HG03558 (cell line): ENCODE measurements around the gene RNF212B.
"Not testable (repeated sequence)": the region's sequence is repeated elsewhere in the genome, so short reads cannot be mapped to it uniquely, and the experiment has no call there.

Experiments
- ATAC-seq: cut with Tn5 transposase; IDR thresholded peaks from one replicate; pipeline ENCODE4 v1.9.1; 2021; ENCODE audit warnings: moderate number of reproducible peaks; ENCODE audit not compliant: unreplicated experiment; ENCODE audit errors: extremely low read depth

RNF212B gene

GRCh38 chr14:23237772-23238594 is at the start of gene RNF212B:
TSS of gene RNF212B (plus strand) at chr14:23237936. CDS start at chr14:23240346, 2,410 bp downstream.
- ATAC-seq = no peak

GRCh38 chr14:23193432-23193831 is 44.3 kb upstream of the RNF212B start:
- no peak for ATAC-seq

GRCh38 chr14:23195552-23196101 is 42.1 kb upstream of the RNF212B start:
- ATAC-seq = no peak

DNA sequence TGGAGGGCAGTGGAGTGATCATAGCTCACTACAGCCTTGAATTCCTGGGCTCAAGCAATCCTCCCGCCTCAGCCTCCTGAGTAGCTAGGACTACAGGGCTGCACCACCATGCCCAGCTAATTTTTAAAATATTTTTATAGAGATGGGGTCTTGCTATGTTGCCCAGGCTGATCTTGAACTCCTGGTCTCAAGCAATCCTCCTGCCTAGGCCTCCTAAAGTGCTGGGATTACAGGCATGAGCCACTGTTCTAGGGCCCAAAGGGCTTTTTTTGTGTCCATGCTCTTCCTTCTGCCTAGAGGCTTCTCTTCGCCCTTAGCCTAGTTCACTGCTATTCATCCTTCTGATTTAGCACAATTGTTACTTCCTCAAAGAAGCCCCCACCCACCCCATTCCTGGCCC is 41.2 kb upstream of the RNF212B start:
- not testable (repeated sequence) for ATAC-seq

- not testable (repeated sequence) for ATAC-seq
These were observed 38.6 kb upstream of the RNF212B start for GRCh38 chr14:23199141-23199540.

GRCh38 chr14:23202001-23202400 is 35.7 kb upstream of the RNF212B start:
- ATAC-seq = no peak

GRCh38 chr14:23206422-23207145 is 31.2 kb upstream of the RNF212B start:
- ATAC-seq = no peak

DNA sequence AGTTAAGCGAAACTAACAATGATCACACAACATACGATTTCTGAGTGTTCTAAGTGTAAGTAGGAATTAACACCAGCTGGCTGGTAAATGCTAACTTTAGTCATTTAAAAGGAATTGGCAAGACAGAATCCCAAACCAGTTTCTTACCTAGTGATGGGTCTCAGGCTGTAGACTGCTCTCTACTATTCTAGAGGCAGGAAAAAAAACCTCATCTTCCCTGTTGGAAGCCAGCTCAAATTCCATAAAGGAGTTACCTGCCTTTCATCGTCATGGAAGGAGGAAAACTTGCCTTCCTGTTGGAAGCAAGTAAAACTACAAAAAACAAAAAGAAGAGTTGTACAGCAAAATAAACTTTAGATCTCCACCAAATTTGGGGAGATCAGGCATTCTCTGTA is 30.6 kb upstream of the RNF212B start:
- no peak for ATAC-seq

DNA sequence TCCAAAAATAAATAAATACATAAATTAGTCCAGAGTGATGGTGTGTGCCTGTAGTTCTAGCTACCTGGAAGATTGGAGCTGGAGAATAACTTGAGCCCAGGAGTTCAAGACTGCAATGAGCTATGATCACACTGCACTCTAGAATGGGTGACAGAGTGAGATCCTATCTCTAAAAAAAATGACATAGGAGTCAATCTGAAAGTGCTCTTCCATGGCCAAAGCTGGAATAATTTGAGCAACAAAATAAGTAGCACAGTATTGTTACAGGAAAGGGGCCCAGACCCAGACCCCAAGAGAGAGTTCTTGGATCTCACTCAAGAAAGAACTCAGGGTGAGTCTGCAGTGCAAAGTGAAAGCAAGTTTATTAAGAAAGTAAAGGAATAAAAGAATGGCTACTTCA is 29.4 kb upstream of the RNF212B start:
- no peak for ATAC-seq

GRCh38 chr14:23209651-23210423 is 27.9 kb upstream of the RNF212B start:
- no peak for ATAC-seq

DNA sequence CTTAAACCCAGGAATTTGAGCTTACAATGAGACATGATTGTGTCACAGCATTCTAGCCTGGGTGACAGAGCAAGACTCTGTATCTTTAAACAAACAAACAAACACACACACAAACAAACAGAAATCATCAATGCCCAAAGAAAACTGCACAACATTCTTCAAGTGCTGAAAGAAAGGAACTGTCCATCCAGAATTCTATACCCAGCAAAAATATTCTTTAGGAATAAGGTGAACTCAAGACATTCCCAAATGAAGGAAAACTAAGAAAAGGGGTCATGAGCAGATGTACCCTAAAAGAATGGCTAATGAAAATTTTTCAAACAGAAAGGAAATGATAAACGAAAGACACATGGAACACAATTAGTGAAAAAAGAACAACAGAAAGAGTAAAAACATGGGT is 22.3 kb upstream of the RNF212B start:
- no peak for ATAC-seq

- ATAC-seq = no peak
These were observed 20.4 kb upstream of the RNF212B start for GRCh38 chr14:23217032-23218020.

- no peak for ATAC-seq
These were observed 18.7 kb upstream of the RNF212B start for GRCh38 chr14:23219075-23219474.

DNA sequence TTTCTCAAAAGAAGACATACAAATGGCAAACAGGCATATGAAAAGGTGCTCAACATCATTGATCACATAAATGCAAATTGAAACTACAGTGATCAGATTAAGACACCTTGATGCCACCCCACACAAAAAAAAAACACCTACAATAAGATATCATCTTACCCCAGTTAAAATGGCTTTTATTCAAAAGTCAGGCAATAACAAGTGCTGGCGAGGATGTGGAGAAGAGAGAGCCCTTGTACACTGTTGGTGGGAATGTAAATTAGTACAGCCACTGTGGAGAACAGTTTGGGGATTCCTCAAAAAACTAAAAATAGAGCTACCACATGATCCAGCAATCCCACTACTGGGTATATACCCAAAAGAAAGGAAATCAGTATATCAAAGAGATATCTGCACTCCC is 12.8 kb upstream of the RNF212B start:
- ATAC-seq = not testable (repeated sequence)

DNA sequence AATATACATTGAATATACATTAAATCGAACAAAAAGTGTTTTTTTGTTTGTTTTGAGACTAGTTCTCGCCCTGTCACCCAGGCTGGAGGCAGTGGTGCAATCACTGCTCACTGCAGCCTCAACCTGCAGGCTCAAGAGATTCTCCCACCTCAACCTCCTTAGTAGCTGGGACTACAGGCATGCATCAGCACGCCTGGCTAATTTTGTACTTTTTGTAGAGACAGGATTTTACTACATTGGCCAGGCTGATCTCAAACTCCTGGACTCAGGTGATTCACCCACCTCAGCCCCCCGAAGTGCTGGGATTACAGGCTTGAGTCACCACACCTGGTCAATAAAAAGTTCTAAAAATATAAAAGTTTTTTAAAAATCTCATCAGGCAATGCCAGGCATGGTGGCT is 10.2 kb upstream of the RNF212B start:
- ATAC-seq = no peak

GRCh38 chr14:23228812-23229211 is 8.9 kb upstream of the RNF212B start:
- ATAC-seq = no peak

DNA sequence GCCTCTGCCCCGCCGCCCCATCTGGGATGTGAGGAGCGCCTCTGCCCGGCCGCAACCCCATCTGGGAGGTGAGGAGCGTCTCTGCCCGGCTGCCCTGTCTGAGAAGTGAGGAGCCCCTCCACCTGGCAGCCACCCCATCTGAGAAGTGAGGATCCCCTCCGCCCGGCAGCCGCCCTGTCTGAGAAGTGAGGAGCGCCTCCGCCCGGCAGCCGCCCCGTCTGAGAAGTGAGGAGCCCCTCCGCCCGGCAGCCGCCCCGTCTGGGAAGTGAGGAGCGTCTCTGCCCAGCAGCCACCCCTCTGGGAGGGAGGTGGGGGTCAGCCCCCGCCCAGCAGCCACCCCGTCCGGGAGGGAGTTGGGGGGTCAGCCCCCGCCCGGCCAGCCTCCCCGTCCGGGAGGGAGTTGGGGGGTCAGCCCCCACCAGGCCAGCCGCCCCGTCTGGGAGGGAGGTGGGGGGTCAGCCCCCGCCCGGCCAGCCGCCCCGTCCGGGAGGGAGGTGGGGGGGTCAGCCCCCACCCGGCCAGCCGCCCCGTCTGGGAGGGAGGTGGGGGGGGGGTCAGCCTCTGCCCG is 5.4 kb upstream of the RNF212B start:
- ATAC-seq = not testable (repeated sequence)

- ATAC-seq = no peak
These were observed 2.9 kb downstream of the RNF212B start for GRCh38 chr14:23240661-23241060.
